AG20443 (cell line): ENCODE measurements around the gene RBPJ.
"Not testable (repeated sequence)": the region's sequence is repeated elsewhere in the genome, so short reads cannot be mapped to it uniquely, and the experiment has no call there.

Source experiments
- DNase-seq: peaks from one replicate; pipeline ENCODE4 v3.0.0; 2012; ENCODE audit warnings: low spot score, mixed read lengths

RBPJ gene

DNA sequence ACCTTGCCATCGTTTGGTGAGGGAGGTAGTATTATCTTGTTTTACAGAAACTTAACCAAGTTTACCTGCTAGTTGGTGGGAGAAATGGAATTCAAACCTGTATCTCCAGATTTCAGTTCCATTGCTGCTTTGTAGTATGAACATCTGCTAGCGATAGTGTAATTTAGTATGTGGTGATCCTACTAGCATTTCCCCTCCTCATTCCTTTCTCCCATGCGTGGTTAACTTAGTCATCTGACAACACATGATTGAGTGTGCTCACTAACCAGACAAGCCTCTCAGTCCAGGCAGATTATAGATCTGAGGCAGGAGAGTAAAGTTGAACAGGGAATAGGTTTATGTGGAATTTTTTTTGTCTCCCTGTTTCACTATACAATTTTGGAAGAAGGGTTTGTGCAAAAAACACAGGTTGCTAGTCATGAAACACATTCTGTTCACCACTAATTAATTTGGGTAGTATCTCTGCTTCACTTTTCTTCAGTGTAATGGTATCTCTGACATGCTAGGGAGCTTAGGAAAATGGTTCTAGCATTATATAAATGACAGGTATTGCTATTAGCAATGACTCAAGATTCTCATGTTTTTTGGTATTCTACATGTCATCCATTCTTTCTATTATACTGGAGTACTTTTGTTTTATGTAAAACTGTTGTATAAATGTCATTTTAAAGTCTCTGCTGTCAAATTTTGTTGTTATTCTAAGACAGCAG lies 21.7 kb downstream of the RBPJ start:
- DNase-seq, result peak; percentile 84

DNA sequence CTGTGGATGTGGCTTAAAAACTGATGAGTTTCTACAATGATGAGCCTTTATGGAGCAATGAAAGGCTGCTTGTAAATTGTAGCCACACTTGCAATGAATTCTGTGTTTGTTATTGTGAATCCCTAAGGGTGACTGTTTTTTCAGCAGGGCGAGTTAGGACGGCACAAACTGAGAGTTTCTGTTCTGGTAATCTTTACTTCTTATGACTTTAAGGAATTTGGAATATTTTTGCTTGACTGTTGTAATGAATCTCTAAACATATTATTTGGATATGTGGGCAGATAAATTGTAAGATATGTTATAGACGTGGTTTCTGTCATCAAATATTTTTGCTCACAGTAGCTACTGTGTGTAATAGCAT lies 22.2 kb downstream of the RBPJ start:
- peak; percentile 25 for DNase-seq

DNA sequence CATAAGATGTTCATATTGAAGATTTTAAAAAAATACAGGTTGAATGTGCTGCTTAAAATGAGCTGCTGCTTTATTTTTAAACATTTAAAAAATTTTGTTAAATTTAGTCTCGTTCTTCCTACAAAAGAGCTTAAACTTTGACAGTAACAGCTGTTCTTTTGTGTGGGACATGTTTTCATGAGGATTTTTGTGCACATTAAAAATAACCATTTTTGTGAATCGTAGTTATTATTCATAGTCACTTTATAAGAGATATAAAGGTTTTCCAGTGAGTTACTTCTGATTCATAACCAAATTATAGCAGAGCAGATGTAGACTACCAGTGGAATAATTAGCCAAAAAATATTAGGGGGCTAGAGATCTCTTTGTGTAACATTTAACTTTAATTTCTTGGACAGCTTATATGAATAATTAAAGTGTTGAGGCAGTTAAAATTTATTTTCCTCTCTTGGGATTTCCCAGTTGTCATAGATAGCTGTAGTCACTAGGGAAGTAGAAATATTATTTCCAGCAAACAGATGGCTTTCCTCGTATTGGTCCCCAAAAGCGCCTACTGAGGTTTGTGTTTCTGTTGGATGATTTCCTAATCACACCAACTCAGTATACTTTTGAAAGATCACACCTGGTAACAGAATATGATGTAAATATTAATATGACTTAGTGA lies 24.2 kb downstream of the RBPJ start:
- no peak for DNase-seq

DNA sequence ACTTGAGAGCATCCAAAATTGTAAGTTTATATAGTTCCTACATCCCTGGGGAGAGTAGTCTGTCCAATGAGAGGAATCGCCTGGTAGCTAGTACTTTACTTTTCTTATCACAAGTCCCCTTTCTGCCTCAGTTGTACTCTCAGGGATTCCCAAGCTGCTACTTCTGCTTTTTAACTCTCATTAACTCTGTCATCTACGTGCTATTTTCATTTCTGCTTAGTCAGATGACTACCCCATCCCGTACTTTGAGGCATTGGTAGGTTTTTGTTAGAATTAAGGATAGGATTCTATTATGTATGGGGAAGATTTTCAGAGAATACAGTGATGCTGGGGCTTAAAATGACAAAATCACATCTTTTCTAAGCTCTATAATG lies 24.7 kb downstream of the RBPJ start:
- no peak for DNase-seq

DNA sequence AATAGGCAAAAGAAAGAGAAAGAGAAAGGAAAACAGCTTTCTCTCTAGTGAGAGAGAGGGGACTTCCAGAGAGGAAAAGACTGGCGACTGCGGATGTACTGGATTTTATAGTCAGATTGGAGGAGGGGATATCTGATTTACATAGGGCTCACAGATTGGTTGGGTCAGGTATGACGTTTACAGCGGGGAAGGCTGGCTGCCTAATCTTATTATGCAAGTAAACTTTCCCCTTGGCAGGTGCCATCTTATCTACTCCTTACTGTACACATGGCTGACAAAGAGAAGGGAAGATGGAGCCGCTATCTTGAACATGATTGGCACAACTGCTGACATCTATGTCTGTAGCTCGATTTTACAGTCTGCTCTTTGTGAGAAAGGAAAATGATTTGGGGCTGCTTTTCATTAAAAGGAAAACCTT lies 25.4 kb downstream of the RBPJ start:
- no peak for DNase-seq

DNA sequence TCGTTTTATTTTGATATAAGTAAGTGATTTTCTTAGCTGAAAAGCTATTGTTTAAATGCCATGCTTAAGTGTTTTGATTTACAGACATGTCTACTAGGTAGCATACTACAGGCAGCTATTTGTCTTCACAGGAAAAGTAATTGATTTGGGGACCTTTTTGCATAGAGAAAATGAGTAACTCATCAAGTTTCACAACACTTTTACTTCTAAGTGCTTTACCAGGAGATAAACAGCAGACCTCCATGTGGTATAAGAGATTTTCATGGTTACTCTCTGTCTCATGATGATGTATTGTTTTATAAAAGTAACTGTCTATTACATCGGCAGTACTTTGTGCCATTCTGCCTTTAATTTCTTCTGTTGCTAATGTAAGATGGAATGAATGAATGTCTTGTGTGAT lies 28.7 kb downstream of the RBPJ start:
- no peak for DNase-seq

DNA sequence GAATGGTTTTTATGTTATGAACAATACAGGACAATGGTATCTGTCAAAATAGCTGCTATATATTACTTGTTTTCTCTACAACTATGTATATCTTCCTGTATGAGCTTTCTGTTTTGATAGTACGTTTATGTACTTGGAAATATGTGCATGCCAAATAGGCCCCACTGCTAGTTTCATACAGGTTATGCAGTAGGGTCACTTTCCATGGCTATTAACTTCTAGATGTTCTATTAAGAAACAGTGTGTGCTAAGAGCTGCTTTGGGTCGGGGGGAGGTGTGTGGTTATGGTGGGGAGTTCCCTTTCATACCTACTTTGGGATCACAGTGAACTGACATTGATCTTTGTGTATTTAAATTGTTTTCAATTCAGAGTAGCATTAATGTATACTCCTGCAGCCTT lies 30.9 kb downstream of the RBPJ start:
- no peak for DNase-seq

DNA sequence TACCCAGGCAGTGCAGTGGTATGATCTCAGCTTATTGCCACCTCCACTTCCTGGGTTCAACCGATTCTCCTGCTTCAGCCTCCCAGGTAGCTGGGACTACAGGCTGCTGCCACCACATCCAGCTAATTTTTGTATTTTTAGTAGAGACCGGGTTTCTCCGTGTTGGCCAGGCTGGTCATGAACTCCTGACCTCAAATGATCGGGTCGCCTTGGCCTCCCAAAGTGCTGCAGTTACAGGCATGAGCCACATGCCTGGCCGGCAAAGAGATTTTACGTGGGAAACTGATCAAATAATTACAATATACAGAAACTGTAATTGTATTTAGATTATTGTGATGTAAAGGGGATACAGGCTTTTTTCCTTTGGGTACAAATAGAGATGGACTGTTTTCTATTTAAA lies 33.7 kb downstream of the RBPJ start:
- DNase-seq, result no peak

DNA sequence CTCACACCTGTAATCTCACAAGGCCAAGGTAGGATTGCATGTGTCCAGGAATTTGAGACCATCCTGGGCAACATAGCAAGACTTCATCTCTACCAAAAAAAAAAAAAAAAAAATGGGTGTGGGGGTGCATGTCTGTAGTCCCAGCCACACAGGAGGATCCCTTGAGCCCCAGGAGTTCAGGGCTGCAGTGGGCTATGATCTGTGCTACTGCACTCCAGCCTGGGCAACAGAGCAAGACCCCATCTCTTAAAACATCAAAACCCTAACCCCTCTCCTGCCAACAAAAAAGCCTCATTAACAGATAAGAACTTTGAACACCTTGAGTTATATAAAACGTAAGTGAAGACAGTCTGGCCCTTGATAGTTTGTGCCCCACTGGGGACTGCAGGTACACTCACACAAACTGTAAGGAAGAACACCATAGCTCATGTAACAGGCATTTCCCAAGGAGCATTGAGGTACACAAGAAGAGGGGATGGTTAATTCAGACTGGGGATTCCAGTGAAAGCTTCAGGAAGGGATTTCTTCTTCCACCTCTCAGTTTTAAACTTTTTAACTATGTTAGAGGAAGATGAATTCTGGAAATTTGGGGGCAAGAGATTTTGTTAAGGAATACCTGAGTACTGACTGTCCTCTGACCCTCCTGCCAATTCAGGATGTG lies 34.7 kb downstream of the RBPJ start:
- no peak for DNase-seq

DNA sequence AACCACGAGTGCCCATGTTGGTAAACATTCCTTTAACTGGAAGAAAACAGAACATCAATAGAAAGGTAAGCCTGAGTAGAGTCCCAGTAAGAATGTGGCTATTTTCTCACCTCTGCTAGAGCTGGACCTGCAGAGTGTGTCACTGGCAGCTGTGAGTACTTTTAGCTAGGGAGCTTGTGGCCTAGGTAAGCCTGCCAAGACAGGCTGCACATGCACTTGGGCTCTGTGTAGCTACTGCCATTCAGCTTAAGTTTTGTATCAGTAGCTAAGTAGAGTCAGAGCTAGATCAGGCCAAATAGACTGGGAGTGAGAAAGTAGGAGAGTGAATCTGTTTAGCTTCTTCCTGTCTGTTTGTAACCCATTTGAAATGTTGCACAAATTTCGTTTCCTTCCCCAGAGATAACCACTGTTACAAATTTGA lies 35.3 kb downstream of the RBPJ start:
- DNase-seq, result no peak

DNA sequence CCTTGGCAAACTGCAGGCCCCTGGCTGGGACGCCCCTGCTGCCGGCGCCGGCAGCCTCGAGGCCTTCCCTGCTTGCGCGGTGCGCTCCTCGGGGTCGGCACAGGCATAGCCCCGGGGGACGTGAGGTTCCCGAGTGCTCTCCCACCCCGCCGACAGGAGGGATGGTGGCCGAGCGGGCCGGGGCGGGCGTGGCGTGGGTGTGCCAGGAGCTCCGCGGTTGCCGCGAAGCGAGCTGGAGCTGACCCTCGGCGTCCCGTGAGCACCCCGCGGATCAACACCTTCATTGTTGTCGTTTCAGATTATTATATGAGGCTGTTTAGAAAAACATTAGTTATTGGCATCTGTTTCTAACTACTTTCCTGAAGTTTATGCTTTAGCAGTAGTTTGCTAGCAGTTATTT lies 38.7 kb downstream of the RBPJ start:
- not testable (repeated sequence) for DNase-seq

DNA sequence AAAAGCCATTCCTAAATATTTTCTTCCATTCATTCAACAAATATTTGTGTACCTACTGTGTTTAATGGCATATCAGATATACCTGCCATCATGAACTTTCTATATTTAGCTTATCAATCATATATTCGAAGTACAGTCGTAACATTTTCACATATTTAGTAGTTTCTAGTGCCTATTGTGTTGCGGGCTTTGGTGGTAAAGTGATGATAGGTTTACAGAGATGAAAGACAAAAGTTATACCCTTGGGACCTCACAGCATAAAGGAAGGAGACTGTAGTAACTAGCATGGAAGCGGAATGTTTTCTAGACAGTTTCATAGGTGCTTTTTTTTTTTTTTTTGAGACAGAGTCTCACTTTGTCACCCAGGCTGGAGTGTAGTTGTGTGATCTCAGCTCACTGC lies 39.5 kb downstream of the RBPJ start:
- no peak for DNase-seq

DNA sequence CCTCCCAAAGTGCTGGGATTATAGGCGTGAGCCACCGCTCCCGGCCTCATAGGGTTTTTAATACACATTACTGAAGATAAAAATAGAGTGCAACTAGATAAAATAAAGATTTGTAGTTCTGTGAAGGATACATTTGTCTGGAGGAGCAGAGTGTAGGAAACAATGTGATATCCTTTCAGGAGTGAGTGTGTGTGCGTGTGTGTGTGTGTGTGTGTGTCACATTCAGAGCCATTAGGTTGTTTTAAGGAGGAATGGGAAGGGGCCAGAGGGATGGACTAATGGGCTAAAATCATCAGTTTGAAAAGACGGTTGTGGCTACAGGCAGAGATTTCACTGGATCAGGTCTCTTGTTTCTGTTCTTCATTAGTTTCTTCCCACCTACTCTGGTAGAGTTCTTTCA lies 40.0 kb downstream of the RBPJ start:
- DNase-seq, result no peak

DNA sequence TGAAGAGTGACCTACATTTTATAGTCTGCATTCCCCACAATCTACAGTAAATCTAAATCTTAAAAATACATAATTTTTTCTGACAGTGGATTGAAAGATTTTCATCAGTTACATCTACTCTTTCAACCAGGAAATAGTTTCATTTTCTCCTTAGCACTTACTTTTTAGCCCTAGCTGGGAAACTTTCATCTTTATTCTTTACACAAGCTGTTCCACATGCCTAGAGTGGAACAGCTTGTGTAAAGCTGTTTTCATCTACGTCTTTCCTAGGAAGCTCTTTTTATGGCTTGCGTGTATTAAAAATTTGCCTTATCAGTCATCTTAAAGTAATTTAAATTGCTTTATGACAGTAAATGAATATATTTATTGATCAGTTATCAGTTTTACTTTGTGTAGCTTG lies 40.5 kb downstream of the RBPJ start:
- DNase-seq, result no peak

DNA sequence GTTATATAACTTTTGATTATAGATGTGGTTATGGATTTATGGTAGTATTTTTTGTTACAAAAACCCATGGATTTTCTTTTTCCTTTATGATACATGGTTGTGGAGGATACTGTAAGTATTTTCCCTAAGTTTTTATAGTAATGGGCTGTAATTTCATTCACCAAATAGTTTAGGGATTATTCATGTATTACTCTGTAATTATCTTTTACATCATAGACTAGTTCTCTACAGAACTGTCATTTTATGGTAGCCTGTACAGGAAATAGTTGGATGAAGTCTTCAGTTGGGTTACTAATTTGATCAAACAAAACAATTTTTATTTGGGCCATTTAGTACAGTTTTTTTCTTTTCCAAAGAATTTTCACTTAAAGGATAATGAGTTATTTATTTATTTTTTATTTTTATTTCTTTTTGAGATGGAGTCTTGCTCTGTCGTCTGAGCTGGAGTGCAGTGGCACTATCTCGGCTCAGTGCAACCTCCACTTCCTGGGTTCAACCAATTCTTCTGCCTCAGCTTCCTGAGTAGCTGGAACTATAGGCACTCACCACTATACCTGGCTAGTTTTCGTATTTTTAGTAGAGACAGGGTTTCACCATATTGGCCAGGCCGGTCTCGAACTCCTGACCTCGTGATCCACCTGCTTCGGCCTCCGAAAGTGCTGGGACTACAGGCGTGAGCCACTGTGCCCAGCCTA lies 42.1 kb downstream of the RBPJ start:
- DNase-seq, result no peak

DNA sequence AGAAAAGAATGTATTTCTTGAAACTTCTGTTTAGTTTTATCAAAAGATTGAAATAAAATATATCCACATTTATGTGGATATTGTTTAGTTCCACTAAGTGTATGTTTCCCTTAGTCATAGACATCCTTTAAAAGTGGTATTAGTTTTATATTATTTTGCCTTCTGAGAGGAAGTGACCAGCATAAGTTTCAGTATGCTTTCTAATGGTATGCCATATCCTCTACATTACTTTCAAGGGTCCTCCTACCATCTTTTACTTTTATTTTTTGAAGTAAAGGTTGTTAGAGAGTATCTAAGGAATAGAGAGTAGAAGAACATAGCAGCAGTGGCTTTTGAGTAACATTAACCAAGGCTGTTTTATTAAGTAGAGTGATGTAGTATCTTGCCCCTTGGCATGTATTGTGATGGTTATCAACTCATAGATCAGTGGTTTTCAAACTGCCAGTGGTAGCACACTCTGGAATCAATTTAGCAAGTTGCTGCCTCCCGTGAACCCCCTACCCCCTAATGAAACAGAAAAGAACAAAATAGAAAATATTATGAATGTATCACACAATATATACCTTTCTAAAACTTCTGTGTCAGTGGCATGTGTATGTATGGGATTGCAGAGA lies 44.8 kb downstream of the RBPJ start:
- no peak for DNase-seq

DNA sequence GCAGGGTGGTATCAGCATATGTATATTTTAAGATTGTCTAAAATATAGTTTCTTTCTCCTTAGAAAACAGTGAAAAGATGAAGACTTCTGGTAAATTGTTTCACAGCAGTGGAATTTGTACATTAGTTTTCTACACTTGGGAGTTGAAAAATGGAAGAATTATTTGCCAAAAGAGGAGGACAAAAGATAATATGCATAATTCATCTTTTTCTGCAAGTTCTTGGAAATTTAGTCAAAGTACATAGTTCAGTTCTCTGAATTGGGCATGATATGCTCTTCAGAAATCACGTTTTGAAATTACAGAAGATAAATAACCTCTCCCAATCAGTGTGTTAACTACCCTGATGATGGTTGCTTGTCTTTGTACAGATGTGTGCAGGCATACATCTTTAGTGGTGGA lies 47.0 kb downstream of the RBPJ start:
- DNase-seq, result no peak

DNA sequence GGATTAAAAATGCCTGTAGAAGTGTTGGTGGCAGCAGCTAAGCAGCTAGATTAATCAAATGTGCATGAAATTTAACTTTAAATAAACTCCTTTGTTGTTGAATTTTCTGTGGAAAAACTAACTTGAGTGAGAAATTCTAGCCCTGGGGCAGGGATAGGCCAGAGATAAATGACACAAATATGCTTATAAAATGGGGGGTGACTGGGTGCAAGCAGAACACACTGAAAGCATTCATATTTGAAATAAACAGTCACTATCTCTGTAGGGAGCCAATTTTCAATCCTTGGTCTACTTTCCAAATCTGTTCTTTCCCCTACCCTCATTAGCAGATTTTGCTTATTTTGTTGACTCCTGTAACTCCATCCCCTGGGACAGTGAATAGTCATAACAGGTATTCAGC lies 47.9 kb downstream of the RBPJ start:
- DNase-seq, result no peak

DNA sequence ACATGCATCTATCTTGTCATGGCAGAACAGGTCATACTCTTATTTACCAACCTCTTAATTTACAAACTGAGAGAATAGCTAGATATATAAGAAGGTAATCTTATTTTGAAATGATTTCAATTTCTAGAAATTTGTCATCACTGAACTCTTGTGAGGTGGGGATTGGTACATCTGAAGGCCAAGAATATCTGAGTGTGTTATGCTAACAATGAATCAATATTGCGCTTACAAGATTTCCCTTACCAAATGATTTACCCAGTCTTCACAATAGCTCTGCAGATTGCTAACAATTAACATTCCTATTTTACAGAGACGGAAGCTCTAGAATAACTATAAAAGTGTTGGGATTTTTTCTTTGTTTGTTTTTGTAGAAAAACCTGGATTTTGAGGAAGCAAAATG lies 48.3 kb downstream of the RBPJ start:
- no peak for DNase-seq

DNA sequence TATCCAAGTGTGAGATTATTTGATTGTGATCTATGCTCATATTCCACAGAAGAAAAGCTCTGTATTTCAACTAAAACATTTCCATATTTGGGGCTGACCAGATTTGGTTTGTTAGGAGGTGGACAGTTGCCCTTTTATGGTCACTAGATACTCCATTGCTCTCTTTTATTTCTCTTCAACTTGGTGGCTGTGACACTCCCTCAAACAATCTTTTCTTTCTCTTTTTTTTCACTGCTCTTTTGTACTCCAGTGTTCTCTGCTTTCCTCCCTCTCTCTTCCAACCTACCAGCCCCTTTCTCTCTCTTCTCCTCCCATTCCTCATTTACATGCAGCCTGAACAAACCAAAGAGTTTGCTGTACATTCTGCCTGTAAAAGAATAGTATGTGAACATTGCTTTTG lies 48.8 kb downstream of the RBPJ start:
- DNase-seq, result peak; percentile 20

DNA sequence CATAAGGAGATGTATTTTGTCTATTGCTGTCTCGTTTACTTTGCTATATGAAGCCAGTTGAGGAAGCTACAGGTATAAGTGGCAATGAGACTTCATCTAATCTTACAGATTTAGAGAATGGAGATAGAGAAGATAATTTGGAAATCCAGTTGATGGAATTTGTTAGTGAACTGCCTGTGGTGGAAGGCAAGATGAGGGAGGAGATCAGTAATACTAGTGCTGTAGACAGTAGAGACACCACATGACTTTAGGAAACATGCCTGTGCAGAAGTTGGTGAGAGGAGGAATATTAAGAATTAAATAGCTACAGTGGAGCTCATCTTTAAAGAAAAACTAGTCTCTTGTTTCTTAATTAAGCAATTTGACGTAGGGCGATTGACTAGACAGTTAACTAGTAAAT lies 51.3 kb downstream of the RBPJ start:
- no peak for DNase-seq

DNA sequence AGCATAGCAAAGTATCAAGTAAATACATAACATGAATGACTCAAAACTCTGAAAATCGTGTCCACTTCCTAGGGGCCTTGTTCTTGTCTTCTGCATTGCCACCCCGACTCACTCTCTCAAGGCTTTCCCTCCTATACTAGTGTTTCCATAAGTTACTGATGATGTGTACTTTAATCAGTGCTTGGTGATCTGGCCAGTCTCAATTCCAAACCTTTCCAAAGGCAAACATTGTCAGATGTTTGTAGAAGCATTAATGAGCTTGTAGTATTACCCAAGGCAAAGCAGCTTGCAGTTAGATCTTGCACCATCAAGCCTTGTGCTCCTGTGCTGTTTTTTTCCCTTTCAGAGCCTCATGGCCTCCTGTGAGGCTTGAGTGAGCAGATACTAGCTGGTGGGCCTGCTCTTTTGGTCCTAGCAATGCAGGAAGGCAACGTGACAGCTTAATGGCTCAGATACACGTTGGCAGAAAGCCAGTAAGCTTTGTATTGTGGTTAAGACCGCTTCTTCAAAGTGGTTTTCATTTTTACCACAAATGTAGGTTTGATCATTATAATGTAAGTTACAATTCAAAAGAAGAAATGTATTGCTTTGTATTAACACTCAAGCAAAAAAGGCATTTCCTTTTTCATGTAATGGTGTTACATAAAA lies 51.8 kb downstream of the RBPJ start:
- peak; percentile 17 for DNase-seq
